ENCODE data around the gene ETS2. TPM values are rescaled to one million over a fixed set of nuclear protein-coding genes. Genes with fewer than 3 reads are reported as not detected.

Gene ETS2
- total RNA-seq, 1 donor from 2014 or later: 43.9 TPM

GRCh38 chr21:38819051-38819718 lies 13.5 kb downstream of the ETS2 start:
- Mint-ChIP-seq H3K9me3 (ENCODE audit: low read depth) (no peaks in the 10 kb centered on the region), H3K4me1 (ENCODE audit: low read depth) (peaks cover 3% of the 10 kb centered on the region), H3K36me3 (ENCODE audit: insufficient read depth) (peaks cover 86% of the 10 kb centered on the region), H3K27me3 (no peaks in the 10 kb centered on the region), H3K27ac (peak overlapping the region; percentile 91), H3K4me3 (ENCODE audit: low read depth) (no peak overlapping the region)
- DNase-seq (ENCODE audit: low spot score, unreplicated experiment): no peak
- TF ChIP-seq, protein P1, sequence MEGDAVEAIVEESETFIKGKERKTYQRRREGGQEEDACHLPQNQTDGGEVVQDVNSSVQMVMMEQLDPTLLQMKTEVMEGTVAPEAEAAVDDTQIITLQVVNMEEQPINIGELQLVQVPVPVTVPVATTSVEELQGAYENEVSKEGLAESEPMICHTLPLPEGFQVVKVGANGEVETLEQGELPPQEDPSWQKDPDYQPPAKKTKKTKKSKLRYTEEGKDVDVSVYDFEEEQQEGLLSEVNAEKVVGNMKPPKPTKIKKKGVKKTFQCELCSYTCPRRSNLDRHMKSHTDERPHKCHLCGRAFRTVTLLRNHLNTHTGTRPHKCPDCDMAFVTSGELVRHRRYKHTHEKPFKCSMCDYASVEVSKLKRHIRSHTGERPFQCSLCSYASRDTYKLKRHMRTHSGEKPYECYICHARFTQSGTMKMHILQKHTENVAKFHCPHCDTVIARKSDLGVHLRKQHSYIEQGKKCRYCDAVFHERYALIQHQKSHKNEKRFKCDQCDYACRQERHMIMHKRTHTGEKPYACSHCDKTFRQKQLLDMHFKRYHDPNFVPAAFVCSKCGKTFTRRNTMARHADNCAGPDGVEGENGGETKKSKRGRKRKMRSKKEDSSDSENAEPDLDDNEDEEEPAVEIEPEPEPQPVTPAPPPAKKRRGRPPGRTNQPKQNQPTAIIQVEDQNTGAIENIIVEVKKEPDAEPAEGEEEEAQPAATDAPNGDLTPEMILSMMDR (IDR thresholded peaks at IDR 0.05; ENCODE audit: unreplicated experiment): no peak

GRCh38 chr21:38819719-38820159 lies 14.0 kb downstream of the ETS2 start:
- no peak for DNase-seq (ENCODE audit: low spot score, unreplicated experiment)
- no peak overlapping the region for H3K4me3 Mint-ChIP-seq (ENCODE audit: low read depth)
- H3K27me3 Mint-ChIP-seq: no peaks in the 10 kb centered on the region
- H3K27ac Mint-ChIP-seq: peak overlapping the region; percentile 91
- TF ChIP-seq, protein P1 (IDR thresholded peaks at IDR 0.05; ENCODE audit: unreplicated experiment): no peak
- no peaks in the 10 kb centered on the region for H3K9me3 Mint-ChIP-seq (ENCODE audit: low read depth)
- peaks cover 83% of the 10 kb centered on the region for H3K36me3 Mint-ChIP-seq (ENCODE audit: insufficient read depth)
- H3K4me1 Mint-ChIP-seq (ENCODE audit: low read depth): peaks cover 3% of the 10 kb centered on the region

GRCh38 chr21:38820471-38821239 lies 14.9 kb downstream of the ETS2 start:
- peaks cover 80% of the 10 kb centered on the region for H3K36me3 Mint-ChIP-seq (ENCODE audit: insufficient read depth)
- TF ChIP-seq, protein P1 (IDR thresholded peaks at IDR 0.05; ENCODE audit: unreplicated experiment): no peak
- no peak for DNase-seq (ENCODE audit: low spot score, unreplicated experiment)
- H3K27me3 Mint-ChIP-seq: no peaks in the 10 kb centered on the region
- H3K9me3 Mint-ChIP-seq (ENCODE audit: low read depth): no peaks in the 10 kb centered on the region
- H3K4me3 Mint-ChIP-seq (ENCODE audit: low read depth): no peak overlapping the region
- peak overlapping the region; percentile 91 for H3K27ac Mint-ChIP-seq
- peaks cover 3% of the 10 kb centered on the region for H3K4me1 Mint-ChIP-seq (ENCODE audit: low read depth)

- H3K36me3 Mint-ChIP-seq (ENCODE audit: insufficient read depth): peaks cover 79% of the 10 kb centered on the region
- H3K27me3 Mint-ChIP-seq: no peaks in the 10 kb centered on the region
- no peak overlapping the region for H3K4me3 Mint-ChIP-seq (ENCODE audit: low read depth)
- H3K27ac Mint-ChIP-seq: no peak overlapping the region
- TF ChIP-seq, protein P1 (IDR thresholded peaks at IDR 0.05; ENCODE audit: unreplicated experiment): no peak
- H3K9me3 Mint-ChIP-seq (ENCODE audit: low read depth): peaks cover under 1% of the 10 kb centered on the region
- H3K4me1 Mint-ChIP-seq (ENCODE audit: low read depth): peaks cover 3% of the 10 kb centered on the region
- no peak for DNase-seq (ENCODE audit: low spot score, unreplicated experiment)
Measured at GRCh38 chr21:38821248-38821647, 15.5 kb downstream of the ETS2 start.

DNA sequence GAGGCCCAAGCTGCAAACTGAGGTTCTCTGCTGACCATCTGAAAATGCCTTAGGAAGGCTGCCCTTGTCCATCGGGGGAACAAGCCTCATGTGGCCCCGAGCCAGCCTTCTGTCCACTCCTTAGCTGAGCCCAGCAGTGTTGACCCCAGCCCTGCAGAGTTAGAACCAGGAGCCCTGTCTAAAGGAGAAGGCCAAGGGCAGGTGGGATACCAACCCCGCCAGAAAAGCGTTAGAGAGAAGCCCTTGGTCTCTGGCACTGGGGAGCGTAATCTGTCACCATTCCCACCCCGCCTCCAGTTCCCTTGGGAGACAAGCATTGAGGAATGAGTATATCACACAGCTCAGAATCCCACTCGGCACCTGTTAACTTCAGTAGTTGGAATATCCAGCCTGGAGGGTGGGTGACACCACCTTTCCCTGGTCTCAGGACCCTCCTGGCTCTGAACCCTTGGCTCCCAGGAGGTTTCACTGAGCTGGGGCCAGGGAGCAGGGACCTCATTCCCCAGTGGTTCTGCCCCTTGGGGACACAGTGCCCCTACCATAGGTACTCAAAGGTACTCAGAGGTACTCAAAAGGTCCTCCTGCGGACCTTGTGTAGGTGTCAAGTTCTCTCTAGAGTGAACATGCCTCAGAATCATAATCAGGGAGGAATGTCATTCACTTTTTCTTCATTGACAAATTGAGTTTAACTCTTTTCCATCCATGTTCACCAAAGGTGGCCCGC lies 16.4 kb downstream of the ETS2 start:
- TF ChIP-seq, protein P1 (IDR thresholded peaks at IDR 0.05; ENCODE audit: unreplicated experiment): no peak
- H3K4me3 Mint-ChIP-seq (ENCODE audit: low read depth): no peak overlapping the region
- no peak for DNase-seq (ENCODE audit: low spot score, unreplicated experiment)
- peaks cover 5% of the 10 kb centered on the region for H3K9me3 Mint-ChIP-seq (ENCODE audit: low read depth)
- H3K27me3 Mint-ChIP-seq: no peaks in the 10 kb centered on the region
- H3K27ac Mint-ChIP-seq: no peak overlapping the region
- peaks cover 72% of the 10 kb centered on the region for H3K36me3 Mint-ChIP-seq (ENCODE audit: insufficient read depth)
- peaks cover 3% of the 10 kb centered on the region for H3K4me1 Mint-ChIP-seq (ENCODE audit: low read depth)

Measured in progenitor cell of endocrine pancreas (in vitro differentiated cells).